PC-9 (cell line): Measurements from ENCODE around the gene JPT1. TPM values are rescaled to one million over a fixed set of nuclear protein-coding genes. Genes with fewer than 3 reads are reported as not detected.
"Not testable (repeated sequence)": the region's sequence is repeated elsewhere in the genome, so short reads cannot be mapped to it uniquely, and the experiment has no call there.

ENCODE experiments used
- BruUV-seq: library from RNA; stranded (reverse); fragments of 400-500 nt; replicated peaks from 2 replicates; lab custom pipeline; 2021; lab: Mats Ljungman, UMichigan
- CTCF ChIA-PET: fragments of 300-600 bp; sonication (Branson Sonifier 250); formaldehyde crosslinking; loops from one replicate; lab custom pipeline; 2022; ENCODE audit warnings: antibody characterized with exemption; lab: Charles Lee
- POLR2A ChIA-PET: fragments of 300-600 bp; sonication (Branson Sonifier 250); formaldehyde crosslinking; loops from one replicate; lab custom pipeline; 2022; ENCODE audit warnings: antibody characterized with exemption; ENCODE audit not compliant: unreplicated experiment; lab: Charles Lee
- DNase-seq, 2 experiments: peaks; one replicate each; pipeline versions ENCODE4 v3.0.0 to v3.0.0-alpha.2; 2015 to 2022; ENCODE audit warnings: mixed read lengths in 1 of 2
- H2AFZ ChIP-seq: fragments of 200-600 bp; sonication (generic); 2 replicates; pipeline ENCODE4 v1.8.1; 2017; ENCODE audit warnings: antibody characterized with exemption
- H3F3A ChIP-seq: fragments of 200-600 bp; sonication (generic); 2 replicates; pipeline ENCODE4 v1.8.1; 2017; ENCODE audit warnings: antibody characterized with exemption, mild to moderate bottlenecking, low read depth; ENCODE audit not compliant: insufficient read depth
- H3K27ac ChIP-seq: fragments of 200-600 bp; sonication (generic); 2 replicates; pipeline ENCODE4 v1.6.1; 2016; ENCODE audit warnings: mixed run types
- H3K27me3 ChIP-seq: fragments of 200-600 bp; sonication (generic); 2 replicates; pipeline ENCODE4 v1.6.1; 2016; ENCODE audit warnings: low read depth, mixed run types; ENCODE audit not compliant: insufficient read depth
- H3K36me3 ChIP-seq: fragments of 200-600 bp; sonication (generic); 2 replicates; pipeline ENCODE4 v1.6.1; 2016; ENCODE audit warnings: low read depth, mixed run types
- H3K4me1 ChIP-seq: fragments of 200-600 bp; sonication (generic); replicated peaks from 2 replicates; pipeline ENCODE4 v1.6.1; 2016; ENCODE audit warnings: mixed run types; ENCODE audit not compliant: insufficient read depth
- H3K4me2 ChIP-seq: fragments of 200-600 bp; sonication (generic); 2 replicates; pipeline ENCODE4 v1.6.1; 2017; ENCODE audit warnings: mixed run types
- H3K4me3 ChIP-seq: fragments of 200-600 bp; sonication (generic); 2 replicates; pipeline ENCODE4 v1.6.1; 2016; ENCODE audit warnings: mixed run types
- H3K79me2 ChIP-seq: fragments of 200-600 bp; sonication (generic); 2 replicates; pipeline ENCODE4 v1.6.1; 2017; ENCODE audit warnings: low read depth, mixed run types
- H3K9me2 ChIP-seq: fragments of 200-600 bp; sonication (generic); 2 replicates; pipeline ENCODE4 v1.8.1; 2017; ENCODE audit warnings: mild to moderate bottlenecking; ENCODE audit not compliant: insufficient read depth
- H3K9me3 ChIP-seq: fragments of 200-600 bp; sonication (generic); 2 replicates; pipeline ENCODE4 v1.8.1; 2016; ENCODE audit warnings: low read depth; ENCODE audit not compliant: insufficient read depth
- H4K20me1 ChIP-seq: fragments of 200-600 bp; sonication (generic); 2 replicates; pipeline ENCODE4 v1.8.1; 2017; ENCODE audit not compliant: insufficient read depth
- EZH2 ChIP-seq: fragments of 200-600 bp; sonication (generic); IDR thresholded peaks from 2 replicates; pipeline ENCODE4 v1.8.0; 2017; ENCODE audit warnings: antibody characterized with exemption, low read depth
- intact Hi-C: fragments of 100-400 bp; cut with micrococcal nuclease; formaldehyde crosslinking; loops from one replicate; pipeline ENCODE4 v1.10.0; 2022; ENCODE audit not compliant: unreplicated experiment
- total RNA-seq: library from RNA; stranded (reverse); gene quantifications from 2 replicates; pipeline ENCODE4 v1.2.3, GENCODE V29; 2021
- TF ChIP-seq, protein P1 (sequence below): fragments of 200-600 bp; sonication (generic); conservative IDR thresholded peaks from 2 replicates; pipeline ENCODE4 v1.6.1; 2017; ENCODE audit warnings: mixed run types, antibody characterized with exemption, mild to moderate bottlenecking, moderate library complexity

The JPT1 gene
- total RNA-seq, 1 experiment from 2014 or later = 250 TPM

DNA sequence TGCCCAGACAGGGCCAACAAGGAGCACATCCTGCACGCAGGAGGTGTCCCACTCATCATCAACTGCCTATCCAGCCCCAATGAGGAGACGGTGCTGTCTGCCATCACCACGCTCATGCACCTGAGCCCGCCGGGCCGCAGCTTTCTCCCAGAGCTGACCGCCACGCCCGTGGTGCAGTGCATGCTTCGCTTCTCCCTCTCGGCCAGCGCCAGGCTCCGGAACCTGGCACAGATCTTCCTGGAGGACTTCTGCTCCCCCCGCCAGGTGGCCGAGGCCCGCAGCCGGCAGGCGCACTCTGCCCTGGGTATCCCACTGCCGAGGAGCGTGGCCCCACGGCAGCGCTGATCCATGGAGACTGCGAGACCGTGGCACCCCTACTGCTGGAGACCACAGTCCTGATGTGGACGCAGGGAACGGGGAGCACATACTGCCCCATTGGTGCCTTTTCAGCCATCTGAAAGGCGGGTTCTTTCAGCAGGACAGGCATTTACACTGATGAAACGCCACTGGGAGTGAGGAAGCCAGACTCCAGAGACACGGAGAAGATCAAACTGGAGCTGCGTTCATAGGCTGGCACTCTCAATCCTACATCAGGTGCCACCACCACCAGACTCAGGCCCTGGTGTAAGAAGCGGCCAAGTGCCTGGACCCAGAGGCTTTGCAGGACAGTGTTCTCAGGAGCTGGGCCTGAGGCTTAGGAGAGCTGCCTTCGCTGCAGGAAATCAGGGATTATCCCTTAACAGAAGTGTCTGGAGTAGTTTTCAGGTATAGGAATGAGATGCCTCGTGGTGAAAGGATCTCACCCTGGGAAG, 25.4 kb downstream of the JPT1 start:
- Histone ChIP-seq H3K9me2 (no peaks in the 10 kb centered on the region), H3K4me2 (no peak overlapping the region), H3K27ac (no peak overlapping the region), H3K4me1 (peaks cover 39% of the 10 kb centered on the region), H3K9me3 (no peaks in the 10 kb centered on the region), H4K20me1 (no peaks in the 10 kb centered on the region; the same call in 1 of the 2 replicates), H3K79me2 (peaks cover 41% of the 10 kb centered on the region), H3K27me3 (no peaks in the 10 kb centered on the region), H2AFZ (no peak overlapping the region), H3F3A (peaks cover 71% of the 10 kb centered on the region), H3K36me3 (no peaks in the 10 kb centered on the region), H3K4me3 (no peak overlapping the region)
- no peak for DNase-seq
- no TSS peak for BruUV-seq
- TF ChIP-seq EZH2 = no peak
- TF ChIP-seq, protein P1, sequence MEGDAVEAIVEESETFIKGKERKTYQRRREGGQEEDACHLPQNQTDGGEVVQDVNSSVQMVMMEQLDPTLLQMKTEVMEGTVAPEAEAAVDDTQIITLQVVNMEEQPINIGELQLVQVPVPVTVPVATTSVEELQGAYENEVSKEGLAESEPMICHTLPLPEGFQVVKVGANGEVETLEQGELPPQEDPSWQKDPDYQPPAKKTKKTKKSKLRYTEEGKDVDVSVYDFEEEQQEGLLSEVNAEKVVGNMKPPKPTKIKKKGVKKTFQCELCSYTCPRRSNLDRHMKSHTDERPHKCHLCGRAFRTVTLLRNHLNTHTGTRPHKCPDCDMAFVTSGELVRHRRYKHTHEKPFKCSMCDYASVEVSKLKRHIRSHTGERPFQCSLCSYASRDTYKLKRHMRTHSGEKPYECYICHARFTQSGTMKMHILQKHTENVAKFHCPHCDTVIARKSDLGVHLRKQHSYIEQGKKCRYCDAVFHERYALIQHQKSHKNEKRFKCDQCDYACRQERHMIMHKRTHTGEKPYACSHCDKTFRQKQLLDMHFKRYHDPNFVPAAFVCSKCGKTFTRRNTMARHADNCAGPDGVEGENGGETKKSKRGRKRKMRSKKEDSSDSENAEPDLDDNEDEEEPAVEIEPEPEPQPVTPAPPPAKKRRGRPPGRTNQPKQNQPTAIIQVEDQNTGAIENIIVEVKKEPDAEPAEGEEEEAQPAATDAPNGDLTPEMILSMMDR = no peak
- POLR2A ChIA-PET = interaction anchor here (0.7 kb wide), 1 partner anchor 38 kb away, joined by 4 read pairs; no protein-coding TSS in a partner anchor
- intact Hi-C loops = no loop called here
- CTCF ChIA-PET = interaction anchor here (0.6 kb wide), 2 partner anchors 24 to 77 kb away, joined by 3 read pairs; no protein-coding TSS in a partner anchor

DNA sequence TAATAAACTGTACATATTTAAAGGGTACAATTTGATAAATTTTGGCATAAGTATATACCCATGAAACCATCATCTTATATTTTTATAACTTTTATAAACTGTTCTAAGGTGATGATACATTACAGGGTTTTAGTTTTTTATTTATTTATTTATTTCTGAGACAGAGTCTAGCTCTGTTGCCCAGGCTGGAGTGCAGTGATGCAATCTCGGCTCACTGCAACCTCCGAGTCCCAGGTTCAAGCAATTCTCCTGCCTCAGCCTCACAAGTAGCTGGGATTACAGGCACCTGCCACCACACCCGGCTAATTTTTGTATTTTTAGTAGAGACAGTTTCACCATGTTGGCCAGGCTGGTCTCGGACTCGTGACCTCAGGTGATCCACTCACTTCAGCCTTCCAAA, 26.4 kb downstream of the JPT1 start:
- H4K20me1 ChIP-seq, BruUV-seq, H2AFZ ChIP-seq, intact Hi-C loops, H3K36me3 ChIP-seq, DNase-seq, H3K9me3 ChIP-seq, H3K9me2 ChIP-seq, H3K4me2 ChIP-seq, H3K4me3 ChIP-seq, H3K27me3 ChIP-seq: not testable (repeated sequence)
- CTCF ChIA-PET = interaction anchor here (0.6 kb wide), 1 partner anchor 23 kb away, joined by 3 read pairs; no protein-coding TSS in a partner anchor
- Histone ChIP-seq H3K79me2 (peaks cover 41% of the 10 kb centered on the region), H3F3A (peaks cover 69% of the 10 kb centered on the region), H3K4me1 (peaks cover 41% of the 10 kb centered on the region), H3K27ac (peak overlapping the region; percentile 21; the same call in 1 of the 2 replicates)
- POLR2A ChIA-PET = interaction anchor here (0.7 kb wide), 1 partner anchor 39 kb away, joined by 4 read pairs; no protein-coding TSS in a partner anchor

DNA sequence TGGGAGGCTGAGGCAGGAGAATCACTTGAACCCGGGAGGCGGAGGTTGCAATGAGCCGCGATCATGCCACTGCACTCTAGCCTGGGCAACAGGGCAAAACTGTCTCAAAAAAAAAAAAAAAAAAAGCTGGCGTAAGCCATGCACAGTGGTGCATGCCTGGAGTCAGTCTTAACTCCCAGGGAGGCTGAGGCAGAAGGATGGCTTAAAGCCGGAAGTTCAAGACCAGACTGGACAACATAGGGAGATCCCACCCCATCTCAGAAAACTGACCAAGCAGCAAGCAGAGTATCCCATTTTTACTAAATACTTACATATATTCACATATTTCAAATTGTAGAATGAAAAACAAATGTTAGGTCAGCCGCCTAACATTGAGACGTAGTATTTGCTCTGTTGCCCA, 27.4 kb downstream of the JPT1 start:
- Histone ChIP-seq H3K9me3 (no peaks in the 10 kb centered on the region), H2AFZ (no peak overlapping the region), H3K9me2 (no peaks in the 10 kb centered on the region), H3F3A (peaks cover 68% of the 10 kb centered on the region), H3K4me3 (no peak overlapping the region), H4K20me1 (no peaks in the 10 kb centered on the region; the same call in 1 of the 2 replicates), H3K4me2 (no peak overlapping the region), H3K79me2 (peaks cover 34% of the 10 kb centered on the region), H3K27me3 (no peaks in the 10 kb centered on the region), H3K4me1 (peaks cover 43% of the 10 kb centered on the region), H3K36me3 (no peaks in the 10 kb centered on the region), H3K27ac (no peak overlapping the region)
- no TSS peak for BruUV-seq
- intact Hi-C loops = no loop called here
- POLR2A ChIA-PET = interaction anchor here (0.6 kb wide), 1 partner anchor 33 kb away, joined by 12 read pairs; no protein-coding TSS in a partner anchor
- no peak for TF ChIP-seq EZH2
- TF ChIP-seq, protein P1 = no peak
- DNase-seq = no peak
- CTCF ChIA-PET = no interaction called here
